ENCODE results near the gene HS6ST2. TPM values are rescaled to one million over a fixed set of nuclear protein-coding genes. Genes with fewer than 3 reads are reported as not detected.

Gene HS6ST2
- polyA plus RNA-seq, 1 donor (not counting 4 experiments of a cell fraction or from before 2014, with no cell fraction given), result 0.43 TPM

GRCh38 chrX:132638313-132638712 lies 320.1 kb downstream of the HS6ST2 start:
- no peaks in the 10 kb centered on the region for H3K27me3 ChIP-seq (ENCODE audit: control insufficient read depth, extremely low read depth, insufficient read depth, low read length)
- H3K9ac ChIP-seq (ENCODE audit: control insufficient read depth, extremely low read depth, insufficient read depth, low read length), result no peak overlapping the region
- H3K36me3 ChIP-seq (ENCODE audit: control insufficient read depth in 2 of 2, extremely low read depth in 1 of 2, insufficient read depth in 2 of 2, low read length in 2 of 2), result no peaks in the 10 kb centered on the region
- H4K20me1 ChIP-seq (ENCODE audit: control insufficient read depth, extremely low read depth, insufficient read depth, low read length), result no peaks in the 10 kb centered on the region
- H3K4me1 ChIP-seq (ENCODE audit: control insufficient read depth, extremely low read depth, insufficient read depth, low read length), result no peaks in the 10 kb centered on the region
- no peak overlapping the region for H3K4me3 ChIP-seq (ENCODE audit: control insufficient read depth in 2 of 3, extremely low read depth in 1 of 3, insufficient read depth in 2 of 3, low read depth in 1 of 3, low read length in 3 of 3)
- H2AFZ ChIP-seq (ENCODE audit: control insufficient read depth, low read length), result no peak overlapping the region
- dilution Hi-C loops (cut with MboI; ENCODE audit: extremely low pct_ligation_motif_present, low sequenced_read_pairs), result no loop called here
- FAIRE-seq (no peak), DNase-seq (ENCODE audit: low read depth, low spot score) (no peak)
- no peak overlapping the region for H3K27ac ChIP-seq (ENCODE audit: control insufficient read depth, insufficient read depth, low read length)
- no peaks in the 10 kb centered on the region for H3K79me2 ChIP-seq (ENCODE audit: control insufficient read depth, insufficient read depth, low read length)
- no peak overlapping the region for H3K4me2 ChIP-seq (ENCODE audit: control insufficient read depth, extremely low read depth, insufficient read depth, low read depth, low read length)
- no peaks in the 10 kb centered on the region for H3K9me3 ChIP-seq (ENCODE audit: control insufficient read depth, low read depth, low read length)
- TF ChIP-seq CTCF (optimal IDR thresholded peaks at IDR 0.05 in 1 of 3, IDR thresholded peaks at IDR 0.05 in 1 of 3, conservative IDR thresholded peaks at IDR 0.05 in 1 of 3; ENCODE audit: extremely low read depth in 1 of 3, insufficient read depth in 2 of 3, low read length in 3 of 3) (no peak), EZH2 (IDR thresholded peaks at IDR 0.05; ENCODE audit: low read length) (no peak)
- H3K9me1 ChIP-seq (ENCODE audit: control insufficient read depth, extremely low read depth, insufficient read depth, low read length), result no peaks in the 10 kb centered on the region

GRCh38 chrX:132636080-132636479 lies 322.3 kb downstream of the HS6ST2 start:
- no peak overlapping the region for H3K4me2 ChIP-seq (ENCODE audit: control insufficient read depth, extremely low read depth, insufficient read depth, low read depth, low read length)
- no peak for FAIRE-seq
- H3K9me3 ChIP-seq (ENCODE audit: control insufficient read depth, low read depth, low read length), result no peaks in the 10 kb centered on the region
- H3K36me3 ChIP-seq (ENCODE audit: control insufficient read depth in 2 of 2, extremely low read depth in 1 of 2, insufficient read depth in 2 of 2, low read length in 2 of 2), result no peaks in the 10 kb centered on the region
- TF ChIP-seq CTCF (optimal IDR thresholded peaks at IDR 0.05 in 1 of 3, IDR thresholded peaks at IDR 0.05 in 1 of 3, conservative IDR thresholded peaks at IDR 0.05 in 1 of 3; ENCODE audit: extremely low read depth in 1 of 3, insufficient read depth in 2 of 3, low read length in 3 of 3) (no peak), EZH2 (IDR thresholded peaks at IDR 0.05; ENCODE audit: low read length) (no peak)
- H3K27me3 ChIP-seq (ENCODE audit: control insufficient read depth, extremely low read depth, insufficient read depth, low read length), result no peaks in the 10 kb centered on the region
- no peak overlapping the region for H3K9ac ChIP-seq (ENCODE audit: control insufficient read depth, extremely low read depth, insufficient read depth, low read length)
- DNase-seq (ENCODE audit: low read depth, low spot score), result no peak
- no peaks in the 10 kb centered on the region for H4K20me1 ChIP-seq (ENCODE audit: control insufficient read depth, extremely low read depth, insufficient read depth, low read length)
- H3K4me3 ChIP-seq (ENCODE audit: control insufficient read depth in 2 of 3, extremely low read depth in 1 of 3, insufficient read depth in 2 of 3, low read depth in 1 of 3, low read length in 3 of 3), result no peak overlapping the region
- H3K9me1 ChIP-seq (ENCODE audit: control insufficient read depth, extremely low read depth, insufficient read depth, low read length), result no peaks in the 10 kb centered on the region
- dilution Hi-C loops (cut with MboI; ENCODE audit: extremely low pct_ligation_motif_present, low sequenced_read_pairs), result no loop called here
- no peaks in the 10 kb centered on the region for H3K4me1 ChIP-seq (ENCODE audit: control insufficient read depth, extremely low read depth, insufficient read depth, low read length)
- no peak overlapping the region for H2AFZ ChIP-seq (ENCODE audit: control insufficient read depth, low read length)
- no peaks in the 10 kb centered on the region for H3K79me2 ChIP-seq (ENCODE audit: control insufficient read depth, insufficient read depth, low read length)
- no peak overlapping the region for H3K27ac ChIP-seq (ENCODE audit: control insufficient read depth, insufficient read depth, low read length)
